GM21360 (cell line): ENCODE measurements around the gene CCDC9B.

Source experiments
- ATAC-seq: cut with Tn5 transposase; IDR thresholded peaks from one replicate; pipeline ENCODE4 v1.9.1; 2021; ENCODE audit warnings: mild to moderate bottlenecking, moderate library complexity; ENCODE audit not compliant: unreplicated experiment

Gene CCDC9B

GRCh38 chr15:40310993-40311392, 29.7 kb downstream of the CCDC9B start:
- ATAC-seq: no peak

- no peak for ATAC-seq
Measured at GRCh38 chr15:40310001-40310959, 30.5 kb downstream of the CCDC9B start.

- no peak for ATAC-seq
Measured at GRCh38 chr15:40309344-40309862, 31.3 kb downstream of the CCDC9B start.

GRCh38 chr15:40307421-40308211, 33.1 kb downstream of the CCDC9B start, which contains the start of gene PLCB2:
Gene PLCB2, minus strand, starts transcription at chr15:40307935. Its CDS starts 263 bp downstream, at chr15:40307672.
- no peak for ATAC-seq

GRCh38 chr15:40306908-40307307, 33.8 kb downstream of the CCDC9B start:
- ATAC-seq: no peak

- ATAC-seq: no peak
Measured at GRCh38 chr15:40306371-40306770, 34.4 kb downstream of the CCDC9B start.

GRCh38 chr15:40305281-40305680, 35.5 kb downstream of the CCDC9B start:
- no peak for ATAC-seq

GRCh38 chr15:40303576-40303975, 37.2 kb downstream of the CCDC9B start:
- ATAC-seq: no peak

- ATAC-seq: no peak
Measured at GRCh38 chr15:40302981-40303380, 37.8 kb downstream of the CCDC9B start.

- no peak for ATAC-seq
Measured at GRCh38 chr15:40302288-40302886, 38.4 kb downstream of the CCDC9B start.

GRCh38 chr15:40301467-40302179, 39.1 kb downstream of the CCDC9B start:
- ATAC-seq: no peak

GRCh38 chr15:40300771-40301170, 40.0 kb downstream of the CCDC9B start:
- no peak for ATAC-seq

GRCh38 chr15:40300367-40300766, 40.4 kb downstream of the CCDC9B start:
- ATAC-seq: no peak

- no peak for ATAC-seq
Measured at GRCh38 chr15:40298216-40298935, 42.4 kb downstream of the CCDC9B start.

- ATAC-seq: no peak
Measured at GRCh38 chr15:40297356-40297755, 43.4 kb downstream of the CCDC9B start.

- no peak for ATAC-seq
Measured at GRCh38 chr15:40296561-40297230, 44.0 kb downstream of the CCDC9B start.

- no peak for ATAC-seq
Measured at GRCh38 chr15:40295877-40296560, 44.7 kb downstream of the CCDC9B start.

- ATAC-seq: no peak
Measured at GRCh38 chr15:40295297-40295696, 45.4 kb downstream of the CCDC9B start.
